HG02588 (cell line): ENCODE results near the gene TRIM10.
"Not testable (repeated sequence)": the region's sequence is repeated elsewhere in the genome, so short reads cannot be mapped to it uniquely, and the experiment has no call there.

ENCODE experiments used
- ATAC-seq: cut with Tn5 transposase; IDR thresholded peaks from one replicate; pipeline ENCODE4 v1.9.1; 2021; ENCODE audit warnings: mild to moderate bottlenecking, moderate library complexity; ENCODE audit not compliant: unreplicated experiment

The TRIM10 gene

DNA sequence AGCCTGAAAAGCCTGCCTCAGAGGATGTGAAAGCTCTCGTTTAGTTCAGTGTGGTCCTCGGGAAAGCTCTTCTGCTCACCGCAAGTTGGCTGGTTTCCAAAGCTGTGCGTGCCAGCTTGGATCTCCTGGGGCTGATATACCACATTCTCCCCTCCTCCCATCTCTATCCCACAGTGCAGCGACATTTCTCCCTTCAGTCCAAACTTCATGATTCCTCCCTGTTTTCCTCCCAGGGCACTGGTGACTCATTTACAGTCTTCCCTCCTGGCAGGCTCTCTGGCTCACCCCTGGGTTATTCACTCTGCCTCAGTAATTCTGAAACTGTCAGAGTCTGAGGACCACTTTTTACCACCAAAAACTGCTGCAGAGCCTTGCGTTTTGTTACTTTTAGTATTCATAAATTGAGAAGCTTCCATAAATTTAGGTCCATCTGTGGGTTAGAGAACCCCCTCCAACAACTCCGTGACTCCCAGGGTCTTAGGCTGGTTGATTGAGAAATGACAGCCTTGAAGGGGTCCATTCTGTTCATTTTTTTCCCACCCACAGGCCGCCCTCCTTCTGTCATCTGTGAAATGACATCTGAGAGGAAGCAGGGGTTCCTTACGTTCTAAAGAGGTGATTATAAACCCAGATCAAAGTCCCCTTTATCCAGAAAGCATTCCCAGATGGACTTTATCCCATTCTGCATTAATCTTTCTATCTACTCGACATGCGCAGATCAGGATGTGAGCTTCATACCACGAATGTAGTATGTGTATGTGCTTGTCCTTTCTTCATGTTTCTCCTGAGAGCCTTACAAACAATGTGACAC lies 6.1 kb downstream of the TRIM10 start:
- ATAC-seq = no peak

DNA sequence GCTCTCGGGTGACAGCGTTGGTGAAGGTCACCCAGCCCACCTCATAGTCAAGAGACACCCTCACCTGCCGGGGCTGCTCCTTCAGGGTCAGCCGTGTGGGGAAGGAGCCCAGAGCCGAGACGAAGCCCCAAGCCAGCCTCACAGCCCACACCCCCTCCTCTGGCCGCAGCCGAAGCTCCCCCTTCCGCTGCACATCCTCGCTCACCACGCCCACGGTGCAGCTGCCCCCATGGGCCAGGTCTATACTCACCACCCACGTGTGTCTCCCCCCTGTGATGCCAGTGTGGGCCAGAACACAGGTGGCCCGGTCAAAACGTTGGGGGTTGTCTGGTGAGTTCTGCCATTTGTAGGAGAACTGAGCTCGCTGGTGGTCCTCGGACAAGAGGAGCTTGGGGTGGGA lies 7.0 kb downstream of the TRIM10 start:
- no peak for ATAC-seq

DNA sequence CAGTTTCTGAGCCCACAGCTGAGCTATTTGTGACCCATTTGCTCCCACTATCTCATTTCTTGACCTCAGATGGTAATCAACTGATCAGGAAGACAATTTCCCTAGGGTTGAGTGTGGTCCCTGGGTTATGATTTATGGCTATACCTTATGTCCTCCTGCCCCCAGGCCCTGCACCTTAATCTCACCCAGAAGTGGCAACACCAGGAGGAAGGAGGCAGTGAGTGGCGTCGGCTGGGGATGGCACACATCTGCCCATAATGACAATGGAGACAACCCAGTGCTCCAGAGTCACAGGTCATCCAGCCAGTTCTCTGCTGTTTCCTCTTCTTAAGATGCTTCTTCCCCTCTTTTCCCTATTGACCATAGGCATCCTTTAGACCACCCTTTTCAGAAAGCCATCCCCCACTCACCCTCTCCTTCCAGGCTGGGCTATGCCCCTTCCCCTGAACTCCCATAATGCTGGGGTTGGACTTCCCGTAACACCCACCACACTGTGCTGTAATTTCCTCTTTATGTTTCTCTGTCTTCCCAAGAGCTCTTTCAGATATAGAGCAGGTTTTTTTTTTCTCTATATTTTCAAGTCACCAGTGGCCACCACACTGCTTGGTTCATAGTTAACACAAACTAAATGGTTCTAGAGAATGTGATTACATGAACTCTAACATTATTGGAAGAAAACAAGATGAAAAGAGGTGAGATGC lies 8.0 kb downstream of the TRIM10 start:
- no peak for ATAC-seq

DNA sequence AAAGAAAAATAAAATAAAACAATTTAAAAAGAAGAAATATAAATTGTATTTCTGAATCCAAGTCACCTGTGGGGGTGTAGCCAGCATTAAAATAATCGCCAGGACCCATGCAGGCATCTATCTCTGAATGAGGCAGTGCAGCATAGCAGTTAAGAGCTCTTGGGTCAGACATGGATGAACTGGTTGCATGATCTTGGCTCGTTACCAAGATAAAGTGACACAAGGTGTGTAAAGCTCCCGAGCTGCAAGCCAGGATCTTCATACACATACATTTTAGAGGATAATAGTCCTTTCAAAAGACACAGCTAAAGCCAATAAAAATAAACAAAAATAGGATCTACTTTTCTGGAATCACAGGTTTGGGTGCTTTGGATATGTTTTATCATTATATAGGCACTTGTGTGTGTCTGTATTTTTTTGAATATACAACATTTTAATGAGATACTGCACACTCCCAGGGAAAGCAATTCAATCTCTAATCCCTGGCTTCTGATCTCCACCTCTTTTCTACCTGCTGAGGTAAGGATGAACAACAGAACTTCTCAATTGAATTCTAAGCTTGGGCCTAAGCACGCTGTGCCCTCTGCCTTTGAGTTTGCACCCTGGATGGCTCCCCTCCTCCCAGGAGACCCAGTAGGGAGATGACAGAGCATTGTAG lies 8.9 kb downstream of the TRIM10 start:
- ATAC-seq = no peak

DNA sequence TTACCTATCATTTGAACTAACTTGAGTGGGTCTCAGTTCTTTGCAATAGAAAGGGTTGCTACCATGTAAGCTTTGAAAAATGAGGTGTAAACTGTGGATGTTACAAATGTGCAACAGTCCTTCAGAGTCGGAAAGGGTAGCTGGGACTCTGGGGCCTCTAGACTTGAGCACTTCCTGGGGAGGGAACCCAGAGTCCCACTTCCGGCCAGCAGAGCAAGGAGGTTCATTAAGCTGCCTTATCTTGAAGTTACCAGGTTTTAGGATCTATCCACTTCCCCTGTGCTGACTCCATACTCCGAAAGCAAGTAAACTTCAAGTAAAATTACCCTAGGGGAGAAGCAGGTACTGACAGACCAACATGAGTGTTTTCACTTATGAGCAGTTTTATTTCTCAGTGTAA lies 9.4 kb downstream of the TRIM10 start:
- ATAC-seq = no peak

DNA sequence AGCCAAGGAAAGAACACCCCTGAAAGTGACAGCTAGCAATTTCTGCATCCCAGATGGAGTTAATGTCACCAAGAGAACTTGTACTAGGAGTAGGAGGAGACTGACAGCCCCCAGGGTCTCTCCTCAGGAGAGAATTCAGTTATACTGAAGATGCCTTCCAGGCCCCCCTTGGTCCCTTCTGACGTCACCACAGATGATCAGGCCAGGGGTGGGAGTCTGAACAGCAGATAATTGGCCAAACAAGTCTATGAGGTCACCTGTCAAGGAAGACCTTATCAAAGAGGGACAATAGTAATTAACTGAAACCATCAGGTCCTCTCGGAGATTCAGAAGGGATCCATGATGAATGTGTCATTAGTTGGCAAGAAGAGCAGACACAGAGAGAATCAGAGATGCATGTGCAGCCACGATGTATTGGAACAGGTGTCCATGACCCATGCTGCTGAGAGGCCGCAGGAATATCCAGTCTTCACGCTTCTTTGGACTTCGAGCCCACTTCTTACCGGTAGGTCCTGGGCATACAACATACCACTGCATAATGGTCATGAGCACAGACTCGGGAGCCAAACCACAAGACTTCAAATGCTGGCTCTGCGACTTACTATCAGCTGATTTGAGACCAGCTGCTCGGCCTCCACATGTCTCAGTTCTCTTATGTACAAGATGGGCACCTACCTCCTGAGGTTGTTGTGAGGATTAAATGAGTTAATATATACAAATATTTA lies 10.2 kb downstream of the TRIM10 start:
- ATAC-seq = no peak

DNA sequence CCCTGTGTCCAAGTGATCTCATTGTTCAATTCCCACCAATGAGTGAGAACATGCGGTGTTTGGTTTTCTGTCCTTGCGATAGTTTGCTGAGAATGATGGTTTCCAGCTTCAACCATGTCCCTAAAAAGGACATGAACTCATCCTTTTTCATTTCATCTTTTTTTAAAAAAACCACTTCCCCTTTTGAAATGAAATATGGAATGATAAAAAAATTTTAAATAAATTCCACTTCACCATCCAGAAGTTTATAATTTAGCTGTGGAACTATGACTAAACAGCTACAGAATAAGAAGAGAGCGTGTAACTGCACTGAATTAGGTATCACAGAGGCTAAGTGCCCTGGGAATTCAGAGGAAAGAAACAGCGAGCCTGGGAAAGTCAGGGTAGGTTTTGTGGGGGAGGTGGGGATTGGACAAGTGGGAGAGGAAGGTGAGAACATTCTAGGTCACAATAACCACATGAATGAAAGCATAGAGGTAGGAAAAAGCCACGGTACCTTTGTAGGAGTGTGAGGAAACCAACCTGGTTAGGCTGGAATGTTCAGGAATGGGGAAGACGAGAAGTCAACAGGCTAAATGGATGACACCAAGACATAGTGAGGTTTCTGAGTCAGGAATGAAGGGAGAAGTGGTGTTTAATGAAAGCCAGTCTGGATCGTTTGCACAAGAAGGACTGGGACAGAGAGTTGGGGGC lies 11.0 kb downstream of the TRIM10 start:
- ATAC-seq = no peak

DNA sequence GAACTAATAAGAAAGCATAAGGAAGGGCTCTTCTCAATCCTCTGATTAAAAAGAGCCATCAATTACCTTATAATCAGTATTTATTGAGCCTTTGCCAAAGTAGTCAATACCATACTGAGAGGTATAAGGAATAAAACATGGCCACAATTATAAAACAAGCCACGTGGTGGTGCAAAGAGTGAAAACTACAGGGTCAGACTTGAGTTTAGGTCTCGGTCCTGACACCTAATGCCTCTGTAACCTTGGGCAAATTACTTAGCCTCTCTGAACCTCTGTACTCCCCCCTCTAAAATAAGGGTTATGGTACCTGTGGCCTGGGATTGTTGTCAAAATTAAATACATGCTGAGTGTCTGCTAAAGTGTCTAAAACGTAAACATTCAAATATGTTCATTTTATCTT lies 11.8 kb downstream of the TRIM10 start:
- no peak for ATAC-seq

DNA sequence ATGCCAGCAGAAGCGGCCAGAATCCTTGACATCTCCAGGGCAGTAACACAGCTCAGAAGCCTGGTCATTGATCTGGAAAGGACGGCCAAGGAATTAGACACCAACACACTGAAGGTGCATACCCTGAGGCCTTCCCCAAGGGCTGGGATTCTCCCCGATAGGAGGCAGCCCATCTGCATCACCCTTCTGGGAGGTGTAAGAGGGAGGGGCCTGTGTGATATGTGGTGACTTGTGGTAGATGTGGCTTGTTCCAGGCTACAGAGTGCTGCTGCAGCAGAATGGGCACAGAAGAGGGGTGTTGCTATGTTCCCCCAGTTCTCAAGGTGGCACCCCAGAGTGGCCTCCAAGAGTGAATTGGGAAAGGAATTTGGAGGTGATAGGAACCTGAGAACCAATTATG lies 13.9 kb downstream of the TRIM10 start:
- no peak for ATAC-seq

DNA sequence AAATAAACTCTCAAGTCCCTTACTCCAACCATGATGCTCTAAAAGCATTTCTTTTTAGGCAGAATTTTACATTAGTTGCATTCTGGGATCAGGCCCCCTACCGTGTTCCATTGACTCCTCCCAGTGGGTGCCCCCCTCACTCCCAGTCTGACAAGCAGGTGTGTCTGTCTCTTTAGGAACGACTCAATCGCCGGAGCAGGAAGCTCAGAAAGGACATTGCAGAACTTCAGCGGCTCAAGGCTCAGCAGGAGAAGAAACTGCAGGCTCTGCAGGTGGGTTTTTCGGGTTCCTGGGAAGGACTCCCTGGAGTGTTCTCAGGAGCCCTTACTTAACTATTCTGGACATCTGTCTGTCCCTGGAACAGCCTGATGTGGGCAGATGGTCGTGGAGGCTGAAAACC lies 15.2 kb downstream of the TRIM10 start:
- ATAC-seq = no peak

DNA sequence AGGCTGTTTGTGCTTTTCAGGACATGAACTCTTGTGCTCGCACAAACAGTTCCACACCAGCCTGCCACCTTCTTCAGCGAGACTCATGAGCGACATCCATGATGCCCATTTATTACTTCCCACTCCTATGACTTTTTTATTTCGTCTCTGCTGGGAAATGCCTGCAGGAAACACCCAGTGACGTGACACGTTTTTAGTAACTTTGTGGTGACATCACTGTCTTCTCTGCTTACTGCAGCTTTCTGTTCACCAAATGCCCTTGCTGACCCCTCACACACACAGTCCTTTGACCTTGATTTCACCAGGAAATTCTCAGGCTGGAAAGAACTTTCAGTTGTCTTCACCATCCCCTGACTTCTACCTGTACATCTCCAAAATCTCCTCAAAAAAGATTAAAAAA lies 16.2 kb downstream of the TRIM10 start:
- ATAC-seq = no peak

DNA sequence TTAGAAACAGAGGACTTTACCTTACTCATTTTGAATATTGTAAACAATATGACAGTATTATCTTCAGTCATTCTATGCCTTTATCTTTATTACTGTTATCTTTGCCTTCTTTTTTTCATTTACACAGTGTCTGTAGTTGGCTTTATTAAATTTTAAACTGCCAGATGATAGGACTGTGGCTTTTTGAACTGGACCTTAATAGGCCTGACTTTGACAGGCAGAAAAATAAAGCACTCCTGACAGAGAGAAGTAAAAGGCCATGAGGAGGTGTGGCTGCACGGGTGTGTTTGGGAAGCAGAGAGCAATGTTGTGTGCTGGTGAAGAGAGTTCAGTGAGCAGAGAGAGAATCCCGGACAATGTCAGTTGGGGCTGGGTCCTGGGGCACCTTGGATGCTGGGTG lies 17.2 kb downstream of the TRIM10 start:
- no peak for ATAC-seq

DNA sequence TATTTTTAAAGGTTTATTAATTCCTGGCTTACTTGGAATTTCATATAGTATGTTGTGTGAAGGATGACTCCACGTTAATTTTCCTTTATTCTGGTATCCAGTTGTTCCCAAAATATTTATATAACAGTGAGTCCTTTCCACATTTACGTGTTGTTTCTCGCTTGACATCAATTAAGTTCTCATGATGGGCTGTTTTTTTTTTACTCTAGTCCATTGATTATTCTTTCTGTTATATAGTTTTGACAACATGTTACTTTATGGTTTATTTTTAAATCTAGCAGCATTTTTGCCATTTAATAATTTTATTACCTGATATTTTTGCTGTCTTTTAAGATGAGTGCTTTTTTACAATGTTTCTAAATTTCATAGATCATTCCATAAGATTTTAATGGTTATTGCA lies 18.3 kb downstream of the TRIM10 start:
- no peak for ATAC-seq

DNA sequence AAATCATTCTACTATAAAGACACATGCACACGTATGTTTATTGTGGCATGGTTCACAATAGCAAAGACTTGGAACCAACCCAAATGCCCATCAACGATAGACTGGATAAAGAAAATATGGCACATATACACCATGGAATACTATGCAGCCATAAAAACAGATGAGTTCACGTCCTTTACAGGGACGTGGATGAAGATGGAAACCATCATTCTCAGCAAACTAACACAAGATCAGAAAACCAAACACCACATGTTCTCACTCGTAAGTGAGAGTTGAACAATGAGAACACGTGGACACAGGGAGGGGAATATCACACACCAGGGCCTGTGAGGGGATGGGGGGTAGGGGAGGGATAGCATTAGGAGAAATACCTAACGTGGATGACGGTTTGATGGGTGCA lies 20.8 kb downstream of the TRIM10 start:
- ATAC-seq = not testable (repeated sequence)

DNA sequence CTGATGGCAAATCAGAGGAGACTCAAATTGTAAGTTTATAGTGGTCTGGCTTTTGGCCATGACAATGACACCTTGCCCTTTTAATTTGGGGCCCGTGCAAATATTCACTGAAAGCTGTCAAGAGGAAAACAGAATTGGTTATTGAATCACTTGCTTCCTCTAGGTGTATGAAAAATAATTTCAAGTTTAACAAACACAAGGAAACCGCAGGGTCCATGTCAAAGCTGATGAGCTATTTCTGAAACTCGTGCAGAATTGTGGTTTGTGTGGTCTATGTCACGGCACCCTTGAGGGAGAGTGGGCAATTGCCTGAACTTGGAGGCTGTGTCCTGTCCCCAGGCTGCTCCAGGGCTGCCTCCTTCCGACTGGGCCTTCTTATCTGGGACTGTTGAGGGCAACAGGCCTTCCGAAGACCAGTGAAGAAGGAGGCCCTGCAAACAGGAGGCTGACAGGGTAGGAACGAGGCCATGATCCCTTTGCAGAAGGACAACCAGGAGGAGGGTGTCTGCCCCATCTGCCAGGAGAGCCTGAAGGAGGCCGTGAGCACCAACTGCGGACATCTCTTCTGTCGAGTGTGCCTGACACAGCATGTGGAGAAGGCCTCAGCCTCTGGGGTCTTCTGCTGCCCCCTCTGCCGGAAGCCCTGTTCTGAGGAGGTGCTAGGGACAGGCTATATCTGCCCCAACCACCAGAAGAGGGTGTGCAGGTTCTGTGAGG lies 24.3 kb downstream of the TRIM10 start:
- no peak for ATAC-seq

DNA sequence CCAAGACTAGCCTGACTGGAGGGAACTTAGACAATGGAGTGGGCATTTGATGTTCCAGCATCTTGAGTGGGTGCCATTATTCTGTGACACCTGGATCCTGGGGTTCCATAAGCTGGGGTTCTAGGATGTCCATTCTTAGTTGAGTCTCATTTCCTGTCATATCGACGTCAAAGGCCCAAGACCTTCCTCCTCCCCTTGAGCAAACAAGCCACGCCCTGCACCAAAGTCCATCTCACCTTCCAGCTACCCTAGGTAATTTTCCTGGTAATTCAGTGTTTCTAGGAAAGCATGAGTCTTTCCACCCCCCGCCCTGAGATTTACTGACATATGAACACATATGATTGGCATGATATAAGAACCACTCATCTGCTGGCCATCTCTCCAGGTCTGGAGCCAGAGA lies 25.3 kb downstream of the TRIM10 start, which contains the start of gene TRIM40:
Gene TRIM40, plus strand, starts transcription at position 384 of the 400 bp plus-strand sequence. CDS start 897 bp downstream, outside the sequence.
- no peak for ATAC-seq

DNA sequence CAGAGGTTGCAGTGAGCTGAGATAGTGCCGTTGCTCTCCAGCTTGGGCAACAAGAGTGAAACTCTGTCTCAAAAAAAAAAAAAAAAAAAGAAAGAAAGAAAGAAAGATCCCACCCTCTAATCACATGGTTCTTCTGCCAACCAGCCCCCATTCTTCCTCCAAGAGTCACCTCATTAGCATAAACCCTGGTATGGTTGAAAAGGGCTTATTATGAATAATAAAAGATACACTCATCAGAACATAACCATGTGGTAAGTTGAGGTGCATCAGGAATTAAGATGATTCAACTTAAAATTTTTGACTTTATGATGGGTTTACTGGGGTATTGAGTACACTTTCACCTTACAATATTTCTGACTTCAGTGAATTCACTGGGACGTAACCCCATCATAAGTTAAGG lies 25.9 kb downstream of the TRIM10 start:
- ATAC-seq = no peak

DNA sequence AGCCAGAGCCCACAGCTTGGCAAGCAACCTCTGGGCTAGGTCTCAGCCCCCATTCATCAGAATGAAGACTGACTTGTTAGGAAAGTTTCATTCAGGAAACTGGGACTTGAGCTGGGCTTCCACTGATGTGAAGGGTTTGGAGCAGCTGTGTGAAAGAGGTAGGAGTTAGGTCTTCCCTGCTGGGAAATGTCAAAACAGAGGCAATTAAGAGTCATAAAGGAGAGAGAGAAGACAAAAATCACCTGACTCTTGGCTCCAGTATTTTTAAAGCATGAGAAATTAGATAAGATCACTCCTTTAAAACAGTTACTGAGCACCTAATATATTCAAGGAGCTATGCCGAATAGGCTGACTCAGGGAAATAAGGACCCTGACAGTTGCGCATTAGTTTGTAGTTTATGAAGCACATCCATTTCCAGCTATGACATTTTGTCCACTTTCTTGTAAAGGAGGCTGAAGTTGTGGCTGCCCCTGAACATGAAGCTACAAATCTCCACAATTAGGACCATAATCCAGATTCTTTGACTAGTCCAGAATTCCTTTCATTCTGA lies 29.0 kb downstream of the TRIM10 start:
- no peak for ATAC-seq
